ENCODE data around the gene DGKD. TPM values are rescaled to one million over a fixed set of nuclear protein-coding genes. Genes with fewer than 3 reads are reported as not detected.

DGKD gene
- total RNA-seq, 2 donors from 2014 or later = 21.5 to 63.1 TPM

DNA sequence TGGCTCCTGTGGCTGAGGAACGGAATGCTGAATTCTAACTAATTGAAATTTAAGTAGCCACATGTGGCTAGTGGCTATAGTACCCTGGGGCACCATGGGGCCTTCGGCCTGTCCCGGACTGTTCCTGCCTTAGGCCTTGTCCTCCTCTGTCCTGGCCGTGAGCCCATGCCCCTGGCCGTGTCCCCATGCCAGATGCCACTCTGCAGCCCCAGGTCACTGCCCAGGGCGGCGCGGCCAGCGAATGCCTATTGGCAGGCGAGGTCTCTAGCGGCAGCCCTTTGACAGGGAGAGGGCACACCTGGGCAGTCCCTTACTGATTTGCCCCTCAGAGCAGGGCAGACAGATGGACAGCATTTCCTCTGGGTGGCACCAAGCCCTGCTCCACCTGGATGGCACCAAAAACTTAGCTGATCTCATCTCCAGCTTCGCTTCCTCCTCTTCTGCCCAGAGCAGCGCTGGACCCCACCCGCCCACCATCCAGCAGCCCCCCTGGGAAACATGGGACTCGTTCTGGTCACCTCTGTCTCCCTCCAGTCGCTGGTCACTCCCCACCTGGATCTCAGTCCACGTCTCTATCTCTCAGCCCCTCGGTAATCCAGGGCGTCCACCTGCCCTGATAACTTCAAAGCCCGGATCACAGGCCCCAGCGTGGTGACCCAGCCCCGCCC, 1.1 kb upstream of the DGKD start:
- Histone ChIP-seq H3K4me3 (no peak overlapping the region), H3K36me3 (no peaks in the 10 kb centered on the region), H3K27me3 (replicated peaks; ENCODE audit: insufficient read depth) (no peaks in the 10 kb centered on the region), H3K9me3 (no peaks in the 10 kb centered on the region), H3K4me1 (replicated peaks) (no peaks in the 10 kb centered on the region), H3K27ac (peak overlapping the region; percentile 37 to 55)
- TF ChIP-seq POLR2AphosphoS5 (IDR thresholded peaks at IDR 0.05) = no peak
- TF ChIP-seq, protein P1, sequence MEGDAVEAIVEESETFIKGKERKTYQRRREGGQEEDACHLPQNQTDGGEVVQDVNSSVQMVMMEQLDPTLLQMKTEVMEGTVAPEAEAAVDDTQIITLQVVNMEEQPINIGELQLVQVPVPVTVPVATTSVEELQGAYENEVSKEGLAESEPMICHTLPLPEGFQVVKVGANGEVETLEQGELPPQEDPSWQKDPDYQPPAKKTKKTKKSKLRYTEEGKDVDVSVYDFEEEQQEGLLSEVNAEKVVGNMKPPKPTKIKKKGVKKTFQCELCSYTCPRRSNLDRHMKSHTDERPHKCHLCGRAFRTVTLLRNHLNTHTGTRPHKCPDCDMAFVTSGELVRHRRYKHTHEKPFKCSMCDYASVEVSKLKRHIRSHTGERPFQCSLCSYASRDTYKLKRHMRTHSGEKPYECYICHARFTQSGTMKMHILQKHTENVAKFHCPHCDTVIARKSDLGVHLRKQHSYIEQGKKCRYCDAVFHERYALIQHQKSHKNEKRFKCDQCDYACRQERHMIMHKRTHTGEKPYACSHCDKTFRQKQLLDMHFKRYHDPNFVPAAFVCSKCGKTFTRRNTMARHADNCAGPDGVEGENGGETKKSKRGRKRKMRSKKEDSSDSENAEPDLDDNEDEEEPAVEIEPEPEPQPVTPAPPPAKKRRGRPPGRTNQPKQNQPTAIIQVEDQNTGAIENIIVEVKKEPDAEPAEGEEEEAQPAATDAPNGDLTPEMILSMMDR (IDR thresholded peaks at IDR 0.05) = no peak
- no peak for TF ChIP-seq POLR2A (IDR thresholded peaks at IDR 0.05)
- DNase-seq (ENCODE audit: low spot score) = no peak
- intact Hi-C loops (cut with DNase I) = no loop called here
- 79% methylated on average over 22 of the region's 22 CpGs for WGBS

- Histone ChIP-seq H3K27me3 (replicated peaks; ENCODE audit: insufficient read depth) (no peaks in the 10 kb centered on the region), H3K4me1 (replicated peaks) (no peaks in the 10 kb centered on the region), H3K4me3 (peak overlapping the region; percentile 68), H3K36me3 (no peaks in the 10 kb centered on the region), H3K9me3 (no peaks in the 10 kb centered on the region), H3K27ac (peak overlapping the region in 1 of 2 donors; percentile 85)
- intact Hi-C loops (cut with DNase I) = loop anchor here (2.0 kb wide), 1 partner anchor 88 kb away; no protein-coding TSS in a partner anchor
- WGBS = 0% methylated on average over 12 of the region's 77 CpGs
- DNase-seq (ENCODE audit: low spot score) = no peak
- no peak for TF ChIP-seq POLR2AphosphoS5 (IDR thresholded peaks at IDR 0.05)
- TF ChIP-seq, protein P1 (IDR thresholded peaks at IDR 0.05) = no peak
- TF ChIP-seq POLR2A (IDR thresholded peaks at IDR 0.05) = no peak
Observed at GRCh38 chr2:233354500-233354924, 218 bp downstream of the DGKD start.

DNA sequence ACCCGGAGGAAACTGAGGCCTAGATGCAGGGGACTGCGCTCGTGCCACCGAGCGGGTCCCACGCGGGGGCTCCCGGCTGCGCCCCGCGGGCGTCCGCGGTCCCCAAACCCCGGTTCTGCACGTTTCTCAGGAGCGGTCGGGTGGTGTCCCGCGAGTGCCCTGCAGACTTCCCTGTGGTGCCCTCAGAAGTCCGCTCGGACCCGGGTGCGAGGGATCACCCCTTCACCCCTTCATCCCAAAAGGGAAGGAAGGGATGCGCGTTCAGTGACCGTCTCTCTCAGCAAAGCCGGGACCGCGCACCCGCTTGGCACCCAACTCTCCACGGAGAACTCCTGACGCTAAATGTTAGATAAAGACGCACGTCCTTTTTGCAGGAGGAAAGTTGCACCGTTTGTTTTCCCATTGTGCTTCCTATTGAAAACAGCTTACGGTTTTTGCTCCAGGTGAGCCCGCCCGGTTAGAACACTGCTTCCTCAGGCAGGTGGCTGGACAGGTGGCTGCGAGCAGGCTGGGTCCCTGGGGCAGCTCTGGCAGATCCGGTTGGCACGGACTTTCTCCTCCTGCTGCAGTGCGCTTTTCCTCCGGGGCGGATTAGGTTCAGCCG, 779 bp downstream of the DGKD start:
- TF ChIP-seq, protein P1 (IDR thresholded peaks at IDR 0.05) = no peak
- TF ChIP-seq POLR2AphosphoS5 (IDR thresholded peaks at IDR 0.05) = no peak
- TF ChIP-seq POLR2A (IDR thresholded peaks at IDR 0.05) = no peak
- Histone ChIP-seq H3K27ac (peak overlapping the region; percentile 62 to 85), H3K36me3 (no peaks in the 10 kb centered on the region), H3K9me3 (no peaks in the 10 kb centered on the region), H3K4me3 (peak overlapping the region; percentile 68), H3K4me1 (replicated peaks) (no peaks in the 10 kb centered on the region), H3K27me3 (replicated peaks; ENCODE audit: insufficient read depth) (no peaks in the 10 kb centered on the region)
- DNase-seq (ENCODE audit: low spot score) = peak; percentile 58
- intact Hi-C loops (cut with DNase I) = loop anchor here (2.0 kb wide), 1 partner anchor 88 kb away; no protein-coding TSS in a partner anchor
- WGBS = 3% methylated on average over 46 of the region's 46 CpGs

GRCh38 chr2:233355916-233356315, 1.6 kb downstream of the DGKD start:
- intact Hi-C loops (cut with DNase I) = loop anchor here (2.0 kb wide), 1 partner anchor 87 kb away; no protein-coding TSS in a partner anchor
- WGBS = 94% methylated on average over 10 of the region's 10 CpGs
- TF ChIP-seq, protein P1 (IDR thresholded peaks at IDR 0.05) = no peak
- TF ChIP-seq POLR2AphosphoS5 (IDR thresholded peaks at IDR 0.05) = no peak
- no peak for TF ChIP-seq POLR2A (IDR thresholded peaks at IDR 0.05)
- no peaks in the 10 kb centered on the region for H3K4me1 ChIP-seq (replicated peaks)
- no peak for DNase-seq (ENCODE audit: low spot score)
- H3K27me3 ChIP-seq (replicated peaks; ENCODE audit: insufficient read depth) = no peaks in the 10 kb centered on the region
- no peaks in the 10 kb centered on the region for H3K36me3 ChIP-seq
- H3K9me3 ChIP-seq = no peaks in the 10 kb centered on the region
- H3K27ac ChIP-seq = peak overlapping the region; percentile 62 to 85
- H3K4me3 ChIP-seq = peak overlapping the region; percentile 68

Measured in prostate gland (tissue), 2 donors.